BLaER1 (cell line): Measurements from ENCODE around the gene SCRN1.
A peak's percentile ranks its signal among the peaks of the same experiment; 100 is the strongest.

ENCODE experiments used
- H3K27ac ChIP-seq: shearing (Covaris generic); formaldehyde crosslinking; 2 replicates; pipeline ENCODE4 v1.8.1; 2022
- H3K27me3 ChIP-seq: shearing (Covaris generic); formaldehyde crosslinking; 2 replicates; pipeline ENCODE4 v1.8.1; 2022
- H3K36me3 ChIP-seq: shearing (Covaris generic); formaldehyde crosslinking; 2 replicates; pipeline ENCODE4 v1.8.1; 2022
- H3K4me1 ChIP-seq: shearing (Covaris generic); formaldehyde crosslinking; 2 replicates; pipeline ENCODE4 v1.8.1; 2022
- H3K4me2 ChIP-seq: shearing (Covaris generic); formaldehyde crosslinking; 2 replicates; pipeline ENCODE4 v1.8.1; 2022
- H3K4me3 ChIP-seq: shearing (Covaris generic); formaldehyde crosslinking; 2 replicates; pipeline ENCODE4 v1.8.1; 2022
- H3K9ac ChIP-seq: shearing (Covaris generic); formaldehyde crosslinking; 2 replicates; pipeline ENCODE4 v1.8.1; 2022
- H3K9me3 ChIP-seq: shearing (Covaris generic); formaldehyde crosslinking; 2 replicates; pipeline ENCODE4 v1.8.1; 2022
- H4K20me1 ChIP-seq: shearing (Covaris generic); formaldehyde crosslinking; 2 replicates; pipeline ENCODE4 v1.8.1; 2022
- Cebpa-rat ChIP-seq: shearing (Covaris generic); IDR thresholded peaks from 2 replicates; pipeline ENCODE4 v1.8.1; 2022

Gene SCRN1

GRCh38 chr7:29957521-29958310 is 31.9 kb downstream of the SCRN1 start:
- H3K27ac ChIP-seq: no peak overlapping the region
- H3K27me3 ChIP-seq: no peaks in the 10 kb centered on the region
- no peak for TF ChIP-seq Cebpa-rat
- H3K36me3 ChIP-seq: no peaks in the 10 kb centered on the region
- no peak overlapping the region for H3K4me3 ChIP-seq
- no peak overlapping the region for H3K4me2 ChIP-seq
- no peak overlapping the region for H3K9ac ChIP-seq
- H3K4me1 ChIP-seq: peaks cover 9% of the 10 kb centered on the region
- no peaks in the 10 kb centered on the region for H4K20me1 ChIP-seq
- H3K9me3 ChIP-seq: no peaks in the 10 kb centered on the region

- H3K27ac ChIP-seq: no peak overlapping the region
- no peaks in the 10 kb centered on the region for H4K20me1 ChIP-seq
- peaks cover 6% of the 10 kb centered on the region; the same call in 1 of the 2 replicates for H3K9me3 ChIP-seq
- no peaks in the 10 kb centered on the region for H3K27me3 ChIP-seq
- H3K9ac ChIP-seq: no peak overlapping the region
- no peak for TF ChIP-seq Cebpa-rat
- peak overlapping the region; percentile 56 for H3K4me2 ChIP-seq
- H3K4me1 ChIP-seq: peaks cover 9% of the 10 kb centered on the region
- H3K4me3 ChIP-seq: no peak overlapping the region
- H3K36me3 ChIP-seq: no peaks in the 10 kb centered on the region
Measured at GRCh38 chr7:29956487-29956836, 33.1 kb downstream of the SCRN1 start.

GRCh38 chr7:29955799-29956486 is 33.7 kb downstream of the SCRN1 start:
- Histone ChIP-seq H4K20me1 (no peaks in the 10 kb centered on the region), H3K4me3 (no peak overlapping the region), H3K9ac (no peak overlapping the region), H3K4me1 (peaks cover 9% of the 10 kb centered on the region), H3K9me3 (peaks cover 11% of the 10 kb centered on the region), H3K27ac (no peak overlapping the region), H3K36me3 (no peaks in the 10 kb centered on the region), H3K4me2 (peak overlapping the region; percentile 56), H3K27me3 (no peaks in the 10 kb centered on the region)
- TF ChIP-seq Cebpa-rat: no peak

GRCh38 chr7:29955075-29955792 is 34.4 kb downstream of the SCRN1 start:
- no peak for TF ChIP-seq Cebpa-rat
- H3K4me2 ChIP-seq: no peak overlapping the region
- H3K4me1 ChIP-seq: peaks cover 9% of the 10 kb centered on the region
- no peaks in the 10 kb centered on the region for H4K20me1 ChIP-seq
- no peaks in the 10 kb centered on the region for H3K27me3 ChIP-seq
- no peak overlapping the region for H3K4me3 ChIP-seq
- no peak overlapping the region for H3K9ac ChIP-seq
- H3K9me3 ChIP-seq: peaks cover 18% of the 10 kb centered on the region
- no peak overlapping the region for H3K27ac ChIP-seq
- H3K36me3 ChIP-seq: no peaks in the 10 kb centered on the region

GRCh38 chr7:29953726-29954347 is 35.8 kb downstream of the SCRN1 start:
- Histone ChIP-seq H3K4me1 (peaks cover 9% of the 10 kb centered on the region), H4K20me1 (no peaks in the 10 kb centered on the region), H3K9me3 (peaks cover 28% of the 10 kb centered on the region), H3K9ac (no peak overlapping the region), H3K36me3 (no peaks in the 10 kb centered on the region), H3K4me2 (no peak overlapping the region), H3K27ac (no peak overlapping the region), H3K27me3 (no peaks in the 10 kb centered on the region), H3K4me3 (no peak overlapping the region)
- TF ChIP-seq Cebpa-rat: no peak

- H3K9ac ChIP-seq: no peak overlapping the region
- H3K27me3 ChIP-seq: no peaks in the 10 kb centered on the region
- H3K36me3 ChIP-seq: no peaks in the 10 kb centered on the region
- H3K4me2 ChIP-seq: no peak overlapping the region
- no peak overlapping the region for H3K27ac ChIP-seq
- peaks cover 6% of the 10 kb centered on the region for H3K4me1 ChIP-seq
- H4K20me1 ChIP-seq: no peaks in the 10 kb centered on the region
- peaks cover 28% of the 10 kb centered on the region for H3K9me3 ChIP-seq
- no peak for TF ChIP-seq Cebpa-rat
- H3K4me3 ChIP-seq: no peak overlapping the region
Measured at GRCh38 chr7:29951206-29951605, 38.4 kb downstream of the SCRN1 start.

GRCh38 chr7:29950480-29950879 is 39.1 kb downstream of the SCRN1 start:
- Histone ChIP-seq H3K27me3 (no peaks in the 10 kb centered on the region), H3K9ac (no peak overlapping the region), H3K4me3 (no peak overlapping the region), H4K20me1 (no peaks in the 10 kb centered on the region), H3K9me3 (peaks cover 28% of the 10 kb centered on the region), H3K4me1 (no peaks in the 10 kb centered on the region), H3K4me2 (no peak overlapping the region), H3K36me3 (no peaks in the 10 kb centered on the region), H3K27ac (no peak overlapping the region)
- no peak for TF ChIP-seq Cebpa-rat

- H3K27me3 ChIP-seq: no peaks in the 10 kb centered on the region
- no peaks in the 10 kb centered on the region for H4K20me1 ChIP-seq
- TF ChIP-seq Cebpa-rat: no peak
- no peak overlapping the region for H3K9ac ChIP-seq
- H3K36me3 ChIP-seq: no peaks in the 10 kb centered on the region
- peaks cover 28% of the 10 kb centered on the region for H3K9me3 ChIP-seq
- no peak overlapping the region for H3K4me3 ChIP-seq
- no peak overlapping the region for H3K27ac ChIP-seq
- H3K4me1 ChIP-seq: no peaks in the 10 kb centered on the region
- no peak overlapping the region for H3K4me2 ChIP-seq
Measured at GRCh38 chr7:29948587-29948986, 41.0 kb downstream of the SCRN1 start.

- H3K4me1 ChIP-seq: no peaks in the 10 kb centered on the region
- H3K36me3 ChIP-seq: no peaks in the 10 kb centered on the region
- H3K4me2 ChIP-seq: no peak overlapping the region
- H3K27me3 ChIP-seq: no peaks in the 10 kb centered on the region
- no peak overlapping the region for H3K27ac ChIP-seq
- H3K4me3 ChIP-seq: no peak overlapping the region
- no peaks in the 10 kb centered on the region for H4K20me1 ChIP-seq
- no peak for TF ChIP-seq Cebpa-rat
- no peak overlapping the region for H3K9ac ChIP-seq
- peaks cover 23% of the 10 kb centered on the region for H3K9me3 ChIP-seq
Measured at GRCh38 chr7:29946428-29947186, 43.0 kb downstream of the SCRN1 start.
